NCI-H2107 treated with DMSO at 0.1 percent for 48 hours (cell line): ENCODE results near the gene TARDBP.
A peak's percentile ranks its signal among the peaks of the same experiment; 100 is the strongest.
"Not testable (repeated sequence)": the region's sequence is repeated elsewhere in the genome, so short reads cannot be mapped to it uniquely, and the experiment has no call there.

Source experiments
- DNase-seq: peaks from one replicate; lab custom pipeline; 2025; ENCODE audit not compliant: unreplicated experiment; lab: John Stamatoyannopoulos, UW

The TARDBP gene

GRCh38 chr1:10992004-10992403 is 20.4 kb upstream of the TARDBP start:
- DNase-seq, result not testable (repeated sequence)

- DNase-seq, result no peak
Measured at GRCh38 chr1:10992864-10993263, 19.6 kb upstream of the TARDBP start.

- DNase-seq, result no peak
Measured at GRCh38 chr1:10996100-10996499, 16.4 kb upstream of the TARDBP start.

- no peak for DNase-seq
Measured at GRCh38 chr1:11000526-11000925, 11.9 kb upstream of the TARDBP start.

- no peak for DNase-seq
Measured at GRCh38 chr1:11013160-11013531, 692 bp downstream of the TARDBP start.

- not testable (repeated sequence) for DNase-seq
Measured at GRCh38 chr1:11019358-11019757, 6.9 kb downstream of the TARDBP start.

GRCh38 chr1:11019971-11020370 is 7.5 kb downstream of the TARDBP start:
- DNase-seq, result no peak

GRCh38 chr1:11023201-11023600 is 10.7 kb downstream of the TARDBP start:
- no peak for DNase-seq

- DNase-seq, result no peak
Measured at GRCh38 chr1:11024154-11024873, 11.9 kb downstream of the TARDBP start.

- no peak for DNase-seq
Measured at GRCh38 chr1:11024874-11025203, 12.4 kb downstream of the TARDBP start.

GRCh38 chr1:11025618-11026017 is 13.2 kb downstream of the TARDBP start:
- no peak for DNase-seq

- no peak for DNase-seq
Measured at GRCh38 chr1:11026052-11026451, 13.6 kb downstream of the TARDBP start.

- no peak for DNase-seq
Measured at GRCh38 chr1:11026903-11027302, 14.4 kb downstream of the TARDBP start.

GRCh38 chr1:11027316-11027715 is 14.9 kb downstream of the TARDBP start:
- no peak for DNase-seq

GRCh38 chr1:11028018-11028417 is 15.6 kb downstream of the TARDBP start:
- DNase-seq, result no peak

- no peak for DNase-seq
Measured at GRCh38 chr1:11030865-11031264, 18.4 kb downstream of the TARDBP start.

- no peak for DNase-seq
Measured at GRCh38 chr1:11031624-11032262, 19.3 kb downstream of the TARDBP start.

- DNase-seq, result not testable (repeated sequence)
Measured at GRCh38 chr1:11037019-11037739, 24.7 kb downstream of the TARDBP start.

- DNase-seq, result peak; percentile 83
Measured at GRCh38 chr1:11037740-11038182, 25.3 kb downstream of the TARDBP start.

GRCh38 chr1:11039351-11040104 is 27.1 kb downstream of the TARDBP start:
- DNase-seq, result no peak

- not testable (repeated sequence) for DNase-seq
Measured at GRCh38 chr1:11040105-11040429, 27.6 kb downstream of the TARDBP start.

- DNase-seq, result no peak
Measured at GRCh38 chr1:11041048-11041447, 28.6 kb downstream of the TARDBP start.
